ENCODE measurements around the gene TLX3.

DNA sequence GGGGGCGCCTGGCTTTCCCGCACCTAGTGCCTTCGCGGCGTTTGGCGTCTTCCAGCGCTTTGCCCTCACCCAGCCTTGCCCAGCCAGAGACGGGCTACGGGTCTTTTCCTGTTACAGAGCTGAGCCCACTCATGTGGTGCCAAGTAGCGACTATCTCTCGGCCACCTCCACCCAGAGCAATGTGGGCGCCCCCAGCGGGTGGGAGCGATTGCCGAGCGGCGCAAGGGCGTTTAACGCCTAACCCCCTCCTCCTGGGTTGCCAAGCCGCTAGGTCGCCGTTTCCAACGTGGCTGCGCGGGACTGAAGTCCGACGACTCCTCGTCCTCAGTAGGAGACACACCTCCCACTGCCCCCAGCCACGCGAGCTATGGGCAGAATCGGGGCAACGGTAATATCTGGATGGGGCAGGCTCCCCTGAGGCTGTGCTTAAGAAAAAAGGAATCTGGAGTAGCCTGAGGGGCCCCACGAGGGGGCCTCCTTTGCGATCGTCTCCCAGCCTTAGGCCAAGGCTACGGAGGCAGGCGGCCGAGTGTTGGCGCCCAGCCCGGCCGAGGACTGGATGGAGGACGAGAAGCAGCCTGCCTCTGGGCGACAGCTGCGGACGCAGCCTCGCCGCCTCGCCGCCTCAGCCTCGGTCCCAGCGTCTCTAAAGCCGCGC, 5.8 kb downstream of the TLX3 start:
- TF ChIP-seq CTCF (IDR thresholded peaks at IDR 0.05) (no peak), POLR2A (IDR thresholded peaks at IDR 0.05) (no peak)

Measured in esophagus squamous epithelium (tissue), 4 donors.